Activated naive CD8-positive, alpha-beta T cell treated with anti-CD3 and anti-CD28 coated beads, Interleukin-2, amount 50 U/mL, for 24 hours (primary cell): ENCODE results near the gene CPA2.
A peak's percentile ranks its signal among the peaks of the same experiment; 100 is the strongest.
"Not testable (repeated sequence)": the region's sequence is repeated elsewhere in the genome, so short reads cannot be mapped to it uniquely, and the experiment has no call there.

Experiments
- ATAC-seq: fragments of 150-1000 bp; cut with Tn5 transposase; one replicate; pipeline ENCODE4 v1.10.0; 2021
- DNase-seq: peaks from one replicate; pipeline ENCODE4 v3.0.0; 2021
- H3K27ac Mint-ChIP-seq: one replicate; pipeline ENCODE4 v1.8.0; 2021; ENCODE audit warnings: mild to moderate bottlenecking, mixed read lengths
- H3K27me3 Mint-ChIP-seq: one replicate; pipeline ENCODE4 v1.8.0; 2021; ENCODE audit warnings: mixed read lengths
- H3K36me3 Mint-ChIP-seq: one replicate; pipeline ENCODE4 v1.8.0; 2021; ENCODE audit warnings: low read depth, mixed read lengths
- H3K4me1 Mint-ChIP-seq: one replicate; pipeline ENCODE4 v1.8.0; 2021; ENCODE audit warnings: mixed read lengths
- H3K4me3 Mint-ChIP-seq: one replicate; pipeline ENCODE4 v1.8.0; 2021; ENCODE audit warnings: mild to moderate bottlenecking, moderate library complexity, mixed read lengths
- H3K9me3 Mint-ChIP-seq: one replicate; pipeline ENCODE4 v1.8.0; 2021; ENCODE audit warnings: mixed read lengths

Gene CPA2

DNA sequence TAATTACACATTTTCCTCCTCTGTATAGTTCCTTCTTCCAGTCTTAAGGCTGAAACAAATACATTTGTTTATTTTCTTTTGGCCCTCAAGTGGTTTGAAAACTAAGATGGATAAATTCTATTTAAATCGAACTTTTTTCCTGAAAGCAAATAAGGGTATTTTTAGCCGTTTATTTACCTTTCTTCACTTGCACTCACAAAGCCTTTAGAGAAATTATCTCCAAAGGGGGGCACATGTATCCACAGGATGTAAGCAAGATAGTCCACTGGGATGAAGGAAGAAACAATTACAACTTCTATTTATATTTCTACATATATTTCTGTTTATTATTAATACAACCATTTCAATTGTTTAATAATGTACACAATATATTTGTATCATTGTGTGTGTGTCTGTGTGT, 36.5 kb downstream of the CPA2 start:
- no peak overlapping the region for H3K27ac Mint-ChIP-seq
- no peaks in the 10 kb centered on the region for H3K27me3 Mint-ChIP-seq
- ATAC-seq, result no peak
- DNase-seq, result no peak
- H3K4me3 Mint-ChIP-seq, result no peak overlapping the region
- no peaks in the 10 kb centered on the region for H3K9me3 Mint-ChIP-seq
- H3K36me3 Mint-ChIP-seq, result no peaks in the 10 kb centered on the region
- H3K4me1 Mint-ChIP-seq, result no peaks in the 10 kb centered on the region

DNA sequence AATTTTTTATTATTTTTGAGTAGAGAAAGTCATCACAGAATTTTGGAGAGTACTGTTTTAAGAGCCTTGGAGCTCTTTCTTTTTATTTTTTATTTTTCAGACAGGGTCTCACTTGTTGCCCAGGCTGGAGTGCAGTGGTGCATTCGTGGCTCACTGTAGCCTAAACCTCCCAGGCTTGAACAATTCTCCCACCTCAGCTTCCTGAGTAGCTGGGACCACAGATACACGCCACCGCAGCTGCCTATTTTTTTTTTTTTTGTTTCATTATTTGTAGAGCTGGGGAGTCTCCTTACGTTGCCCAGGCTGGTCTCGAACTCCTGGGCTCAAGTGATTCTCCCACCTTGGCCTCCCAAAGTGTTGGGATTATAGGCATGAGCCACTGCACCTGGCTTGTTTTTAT, 36.9 kb downstream of the CPA2 start:
- H3K4me3 Mint-ChIP-seq, result no peak overlapping the region
- H3K4me1 Mint-ChIP-seq, result no peaks in the 10 kb centered on the region
- no peaks in the 10 kb centered on the region for H3K9me3 Mint-ChIP-seq
- no peak for DNase-seq
- no peaks in the 10 kb centered on the region for H3K36me3 Mint-ChIP-seq
- ATAC-seq, result no peak
- no peak overlapping the region for H3K27ac Mint-ChIP-seq
- H3K27me3 Mint-ChIP-seq, result no peaks in the 10 kb centered on the region

DNA sequence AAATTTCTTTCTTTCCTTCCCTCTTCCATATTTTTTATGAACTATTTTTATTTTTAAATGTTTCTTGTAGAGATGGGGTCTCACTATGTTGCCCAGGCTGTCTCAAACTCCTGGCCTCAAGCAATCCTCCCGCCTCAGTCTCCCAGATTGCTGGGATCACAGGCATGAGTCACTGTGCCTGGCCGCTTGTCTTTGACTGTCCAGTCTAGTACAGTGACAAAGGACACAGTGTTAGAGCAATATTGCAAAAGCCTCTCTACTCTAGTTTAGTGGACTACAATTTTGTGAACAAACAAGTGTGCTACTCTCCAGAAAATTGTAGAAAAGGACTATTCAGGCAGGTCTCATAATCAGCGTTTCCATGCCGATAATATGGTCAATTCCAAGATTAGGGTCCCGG, 37.3 kb downstream of the CPA2 start:
- no peaks in the 10 kb centered on the region for H3K27me3 Mint-ChIP-seq
- DNase-seq (no peak), ATAC-seq (no peak)
- H3K9me3 Mint-ChIP-seq, result no peaks in the 10 kb centered on the region
- H3K4me1 Mint-ChIP-seq, result no peaks in the 10 kb centered on the region
- H3K4me3 Mint-ChIP-seq, result no peak overlapping the region
- no peak overlapping the region for H3K27ac Mint-ChIP-seq
- H3K36me3 Mint-ChIP-seq, result no peaks in the 10 kb centered on the region

DNA sequence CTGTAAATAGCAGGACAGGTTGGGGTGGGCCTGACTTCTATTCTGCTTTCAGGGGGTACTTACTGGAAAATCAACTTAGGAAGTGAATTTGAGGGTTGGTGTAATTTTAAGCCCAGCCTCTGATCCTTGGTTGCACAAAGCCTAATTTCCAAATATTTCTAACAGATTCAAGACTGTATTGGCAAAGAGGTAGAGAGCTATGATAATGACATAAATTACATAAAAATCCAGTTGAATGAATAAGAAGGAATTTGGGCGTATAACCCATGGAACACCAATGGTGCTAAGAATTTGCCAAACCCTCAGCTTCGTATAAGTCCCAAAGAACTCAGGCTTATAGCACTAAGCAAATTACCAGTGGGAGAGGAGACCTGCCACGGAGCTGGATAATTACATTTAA, 38.2 kb downstream of the CPA2 start:
- no peaks in the 10 kb centered on the region for H3K4me1 Mint-ChIP-seq
- H3K27ac Mint-ChIP-seq, result no peak overlapping the region
- H3K27me3 Mint-ChIP-seq, result no peaks in the 10 kb centered on the region
- ATAC-seq, result no peak
- no peak overlapping the region for H3K4me3 Mint-ChIP-seq
- no peaks in the 10 kb centered on the region for H3K9me3 Mint-ChIP-seq
- no peak for DNase-seq
- no peaks in the 10 kb centered on the region for H3K36me3 Mint-ChIP-seq

DNA sequence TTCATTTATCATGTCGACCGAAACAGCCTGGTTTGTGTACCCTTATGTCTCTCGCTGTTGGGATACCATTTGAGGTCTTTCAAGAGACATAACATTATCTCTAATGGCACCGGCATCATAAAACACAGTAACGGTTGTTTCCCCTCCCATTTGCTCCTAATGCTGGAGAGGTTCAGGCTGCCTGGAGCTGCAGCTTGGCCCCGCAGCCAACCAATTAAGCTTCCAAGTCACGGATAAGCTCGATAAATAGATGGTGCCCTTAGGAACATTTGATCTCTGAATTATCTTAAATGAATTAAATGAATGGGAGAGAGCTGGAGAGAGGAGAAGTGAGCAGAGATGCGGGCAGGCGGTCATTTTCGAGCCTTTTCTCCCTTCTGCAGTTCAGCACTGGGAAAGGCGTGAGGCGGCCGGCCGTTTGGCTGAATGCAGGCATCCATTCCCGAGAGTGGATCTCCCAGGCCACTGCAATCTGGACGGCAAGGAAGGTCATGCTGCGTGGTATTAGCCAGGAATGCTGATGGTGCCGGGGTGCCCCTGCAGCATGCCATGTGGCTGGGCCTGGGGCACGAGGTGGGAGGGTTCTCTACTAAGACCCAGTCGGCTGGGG, 38.9 kb downstream of the CPA2 start:
- DNase-seq (no peak), ATAC-seq (no peak)
- Mint-ChIP-seq H3K36me3 (no peaks in the 10 kb centered on the region), H3K9me3 (no peaks in the 10 kb centered on the region), H3K27ac (no peak overlapping the region), H3K27me3 (no peaks in the 10 kb centered on the region), H3K4me1 (no peaks in the 10 kb centered on the region), H3K4me3 (no peak overlapping the region)

DNA sequence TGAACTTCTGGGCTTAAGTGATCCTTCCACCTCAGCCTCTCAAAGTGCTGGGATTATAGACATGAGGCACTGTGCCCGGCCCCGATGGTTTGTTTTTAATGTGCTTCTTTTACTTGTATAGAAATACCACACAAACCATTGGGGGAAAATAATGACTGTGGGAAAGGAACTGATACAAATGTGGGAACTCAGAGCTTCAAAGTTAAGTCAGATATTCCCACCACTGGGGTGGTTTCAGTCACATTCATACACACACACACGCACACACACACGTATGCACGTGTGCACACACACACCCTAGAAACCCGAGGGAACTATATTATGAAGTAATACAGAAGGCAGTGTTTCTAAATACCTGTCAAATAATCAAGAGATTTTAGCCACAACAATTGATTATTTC, 43.3 kb downstream of the CPA2 start:
- H3K9me3 Mint-ChIP-seq, result no peaks in the 10 kb centered on the region
- no peaks in the 10 kb centered on the region for H3K4me1 Mint-ChIP-seq
- H3K27me3 Mint-ChIP-seq, result no peaks in the 10 kb centered on the region
- ATAC-seq, result peak; percentile 30
- H3K36me3 Mint-ChIP-seq, result no peaks in the 10 kb centered on the region
- DNase-seq, result no peak
- no peak overlapping the region for H3K4me3 Mint-ChIP-seq
- H3K27ac Mint-ChIP-seq, result peak overlapping the region; percentile 24

DNA sequence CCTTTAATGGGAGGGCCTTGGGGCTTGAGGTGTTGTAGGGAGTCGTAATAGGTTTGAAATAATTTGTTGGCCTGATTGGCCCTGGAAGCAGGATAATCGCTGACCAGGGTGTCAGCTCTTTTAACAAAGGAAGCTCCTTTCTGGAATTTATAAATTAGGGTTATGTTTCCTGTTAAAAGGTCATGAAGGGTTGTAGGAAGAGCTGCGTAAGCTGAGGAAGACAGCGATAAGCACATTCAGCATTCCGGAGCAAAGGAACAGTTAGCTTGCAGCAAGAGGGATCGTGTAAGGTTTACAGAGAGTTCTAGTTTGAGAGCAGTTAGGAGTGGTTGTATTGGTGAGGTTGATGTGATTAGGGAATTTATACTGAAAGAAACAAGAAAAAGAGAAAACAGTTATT, 47.6 kb downstream of the CPA2 start:
- Mint-ChIP-seq H3K4me3 (no peak overlapping the region), H3K27ac (no peak overlapping the region), H3K27me3 (peaks cover 2% of the 10 kb centered on the region), H3K36me3 (no peaks in the 10 kb centered on the region), H3K4me1 (no peaks in the 10 kb centered on the region), H3K9me3 (no peaks in the 10 kb centered on the region)
- ATAC-seq (no peak), DNase-seq (no peak)

DNA sequence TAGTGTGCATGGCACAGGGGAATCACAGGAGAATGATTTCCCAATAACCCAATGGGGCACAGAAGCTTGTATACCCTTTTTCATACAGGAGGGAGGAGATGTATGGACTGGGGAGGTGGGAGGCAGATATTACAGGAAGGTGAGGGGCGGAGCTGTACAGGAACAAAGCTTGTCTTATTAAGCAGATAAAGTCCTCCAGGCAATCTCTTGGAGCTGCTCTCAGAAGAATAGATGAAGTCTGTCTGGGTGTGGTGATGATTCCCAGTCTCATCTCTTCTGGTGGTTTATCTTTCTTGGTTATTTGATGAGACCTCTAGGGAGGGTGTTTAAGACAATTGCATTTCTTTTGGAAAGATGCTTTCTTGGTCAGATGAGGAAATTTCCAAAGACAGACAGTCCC, 52.9 kb downstream of the CPA2 start:
- Mint-ChIP-seq H3K27me3 (peaks cover 2% of the 10 kb centered on the region), H3K9me3 (no peaks in the 10 kb centered on the region), H3K36me3 (no peaks in the 10 kb centered on the region), H3K4me3 (no peak overlapping the region), H3K4me1 (no peaks in the 10 kb centered on the region), H3K27ac (no peak overlapping the region)
- no peak for DNase-seq
- ATAC-seq, result no peak

DNA sequence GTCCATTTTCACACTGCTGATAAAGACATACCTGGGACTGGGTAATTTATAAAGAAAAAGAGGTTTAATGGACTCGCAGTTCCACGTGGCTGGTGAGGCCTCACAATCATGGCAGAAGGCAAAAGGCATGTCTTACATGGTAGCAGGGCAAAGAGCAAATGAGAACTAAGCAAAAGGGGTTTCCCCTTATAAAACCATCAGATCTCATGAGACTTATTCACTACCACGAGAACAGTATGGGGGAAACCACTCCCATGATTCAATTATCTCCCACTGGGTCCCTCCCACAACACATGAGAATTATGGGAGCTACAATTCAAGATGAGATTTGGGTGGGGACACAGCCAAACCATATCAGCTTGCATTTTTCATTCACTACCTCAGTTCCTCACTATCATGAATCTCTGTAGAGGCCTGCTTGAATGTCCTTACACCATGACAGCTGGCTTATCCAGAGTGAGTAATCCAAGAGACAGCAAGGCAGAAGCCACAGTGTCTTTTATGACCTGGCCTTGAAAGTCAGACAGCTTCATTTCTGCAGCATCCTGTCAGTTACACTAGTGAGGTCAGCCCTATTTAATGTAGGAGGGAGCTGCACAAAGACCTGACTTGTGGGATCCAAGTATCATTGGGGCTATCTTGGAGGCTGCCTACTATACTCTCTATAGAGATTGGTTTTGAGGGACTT, 55.0 kb downstream of the CPA2 start:
- H3K4me3 Mint-ChIP-seq, DNase-seq, H3K4me1 Mint-ChIP-seq, H3K27ac Mint-ChIP-seq, ATAC-seq, H3K36me3 Mint-ChIP-seq, H3K9me3 Mint-ChIP-seq, H3K27me3 Mint-ChIP-seq: not testable (repeated sequence)

DNA sequence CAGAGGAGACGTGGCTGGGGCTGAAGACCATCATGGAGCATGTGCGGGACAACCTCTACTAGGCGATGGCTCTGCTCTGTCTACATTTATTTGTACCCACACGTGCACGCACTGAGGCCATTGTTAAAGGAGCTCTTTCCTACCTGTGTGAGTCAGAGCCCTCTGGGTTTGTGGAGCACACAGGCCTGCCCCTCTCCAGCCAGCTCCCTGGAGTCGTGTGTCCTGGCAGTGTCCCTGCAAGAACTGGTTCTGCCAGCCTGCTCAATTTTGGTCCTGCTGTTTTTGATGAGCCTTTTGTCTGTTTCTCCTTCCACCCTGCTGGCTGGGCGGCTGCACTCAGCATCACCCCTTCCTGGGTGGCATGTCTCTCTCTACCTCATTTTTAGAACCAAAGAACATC, 56.0 kb downstream of the CPA2 start:
- no peak overlapping the region for H3K27ac Mint-ChIP-seq
- H3K4me3 Mint-ChIP-seq, result no peak overlapping the region
- no peaks in the 10 kb centered on the region for H3K4me1 Mint-ChIP-seq
- peaks cover 1% of the 10 kb centered on the region for H3K27me3 Mint-ChIP-seq
- ATAC-seq, result no peak
- no peaks in the 10 kb centered on the region for H3K36me3 Mint-ChIP-seq
- no peaks in the 10 kb centered on the region for H3K9me3 Mint-ChIP-seq
- no peak for DNase-seq

DNA sequence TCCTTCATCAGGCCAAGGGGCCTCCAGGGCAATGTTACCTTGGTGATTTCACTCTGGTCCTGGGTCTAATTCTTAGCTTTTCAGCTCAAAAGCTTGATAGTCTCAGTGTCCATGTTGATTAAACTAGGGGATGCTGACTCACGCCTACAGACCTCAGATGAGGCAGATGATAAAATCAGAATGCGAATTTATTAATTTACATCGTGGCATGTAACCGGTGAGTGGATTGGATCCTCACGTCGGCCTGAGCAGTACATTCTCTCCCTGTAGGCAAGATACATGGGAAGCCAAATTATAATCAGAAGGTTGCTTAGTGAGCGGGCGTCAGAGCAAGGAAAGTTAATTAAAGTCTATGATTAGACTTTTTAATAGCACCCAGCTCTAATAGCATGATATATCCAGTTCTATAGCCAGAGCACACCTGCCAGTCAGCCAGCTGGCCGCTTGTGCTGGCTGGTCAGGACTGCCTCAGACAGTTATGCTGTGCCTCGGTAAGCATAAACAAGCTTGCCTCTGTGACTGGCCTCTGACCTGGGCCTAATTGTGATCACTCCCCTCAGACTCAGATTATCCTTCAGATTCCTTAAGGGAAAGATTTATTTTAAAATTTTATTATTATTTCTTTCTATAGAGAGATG, 57.8 kb downstream of the CPA2 start:
- no peaks in the 10 kb centered on the region for H3K27me3 Mint-ChIP-seq
- DNase-seq (no peak), ATAC-seq (no peak)

DNA sequence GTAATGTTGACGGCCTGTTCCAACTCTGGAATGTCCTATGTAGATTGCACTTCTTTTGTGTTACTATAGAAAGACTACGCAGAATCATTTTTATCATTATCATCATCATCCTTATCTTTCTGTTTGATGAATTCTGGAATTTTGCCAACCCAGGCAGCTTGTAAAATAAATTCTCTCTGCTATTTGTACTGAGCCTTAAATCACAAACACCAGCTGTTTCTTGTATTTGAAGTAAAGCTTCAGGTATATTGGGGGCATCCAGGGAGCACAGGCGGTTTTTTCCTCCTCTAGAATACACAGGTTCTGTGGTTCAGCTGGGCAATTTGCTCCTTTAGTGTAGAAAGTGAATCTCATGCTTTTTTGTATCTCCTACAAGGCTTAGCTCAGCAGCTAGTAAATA, 63.0 kb downstream of the CPA2 start:
- H3K4me1 Mint-ChIP-seq, result no peaks in the 10 kb centered on the region
- H3K27ac Mint-ChIP-seq, result no peak overlapping the region
- no peaks in the 10 kb centered on the region for H3K9me3 Mint-ChIP-seq
- DNase-seq (no peak), ATAC-seq (no peak)
- no peaks in the 10 kb centered on the region for H3K27me3 Mint-ChIP-seq
- no peak overlapping the region for H3K4me3 Mint-ChIP-seq
- H3K36me3 Mint-ChIP-seq, result no peaks in the 10 kb centered on the region

More for the DNA sequence above, 57.8 kb downstream of the CPA2 start:
- no peaks in the 10 kb centered on the region for H3K9me3 Mint-ChIP-seq
- no peak overlapping the region for H3K4me3 Mint-ChIP-seq
- no peaks in the 10 kb centered on the region for H3K36me3 Mint-ChIP-seq
- H3K4me1 Mint-ChIP-seq, result no peaks in the 10 kb centered on the region
- H3K27ac Mint-ChIP-seq, result no peak overlapping the region

DNA sequence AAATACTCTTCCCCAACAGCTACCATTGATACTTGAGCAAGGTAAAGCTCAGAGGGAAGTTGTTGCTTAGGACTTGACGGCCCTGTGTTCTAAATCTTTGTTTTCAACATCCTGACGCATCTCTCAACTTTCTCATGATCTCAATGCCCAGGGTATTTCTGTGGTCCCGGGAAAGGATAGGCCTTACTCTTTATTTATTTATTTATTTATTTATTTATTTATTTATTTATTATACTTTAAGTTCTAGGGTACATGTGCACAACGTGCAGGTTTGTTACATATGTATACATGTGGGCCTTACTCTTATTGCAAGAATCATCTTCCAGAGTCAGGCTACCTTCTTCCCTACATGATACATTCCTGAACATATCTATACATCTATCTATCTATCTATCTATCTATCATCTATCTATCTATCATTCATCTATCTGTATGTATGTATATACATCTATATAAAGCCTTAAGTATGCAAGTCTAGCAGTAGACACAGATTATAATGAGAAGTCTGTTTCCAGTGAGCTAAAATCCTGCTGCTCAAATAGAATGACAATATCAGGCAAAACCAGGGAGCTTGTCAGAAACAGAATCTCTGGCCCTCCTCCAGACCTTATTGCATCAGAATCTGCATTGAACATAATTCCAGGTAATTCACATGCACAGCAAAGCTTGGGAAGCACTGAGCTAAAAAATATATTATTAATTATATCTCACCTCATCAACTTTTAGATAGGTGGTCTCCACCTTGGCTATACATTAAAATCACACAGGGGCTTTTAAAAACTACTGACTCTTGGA, 65.8 kb downstream of the CPA2 start:
- DNase-seq (no peak), ATAC-seq (no peak)
- no peak overlapping the region for H3K4me3 Mint-ChIP-seq
- no peaks in the 10 kb centered on the region for H3K4me1 Mint-ChIP-seq
- H3K27me3 Mint-ChIP-seq, result no peaks in the 10 kb centered on the region
- H3K9me3 Mint-ChIP-seq, result no peaks in the 10 kb centered on the region
- no peaks in the 10 kb centered on the region for H3K36me3 Mint-ChIP-seq
- no peak overlapping the region for H3K27ac Mint-ChIP-seq

DNA sequence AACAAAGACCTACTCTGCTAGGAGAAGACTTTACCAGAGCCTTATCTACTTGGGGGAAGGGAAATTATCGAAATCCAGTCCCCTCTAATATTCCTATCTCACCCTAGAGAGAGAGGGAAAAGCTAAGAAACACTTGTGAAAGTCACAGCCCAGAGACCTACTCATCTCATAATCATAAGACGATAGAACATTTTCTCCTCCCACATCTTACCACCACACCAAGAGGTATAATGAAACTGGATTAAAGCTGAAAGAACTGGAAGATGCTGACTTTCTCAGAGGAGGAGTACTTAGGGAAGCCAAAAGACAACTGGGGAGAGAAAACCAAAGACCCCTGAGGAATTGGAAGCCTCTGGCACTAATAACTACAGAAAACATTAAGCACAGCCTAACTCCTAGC, 67.2 kb downstream of the CPA2 start:
- ATAC-seq (no peak), DNase-seq (no peak)
- H3K27ac Mint-ChIP-seq, result no peak overlapping the region
- no peak overlapping the region for H3K4me3 Mint-ChIP-seq
- H3K9me3 Mint-ChIP-seq, result no peaks in the 10 kb centered on the region
- no peaks in the 10 kb centered on the region for H3K36me3 Mint-ChIP-seq
- no peaks in the 10 kb centered on the region for H3K27me3 Mint-ChIP-seq
- H3K4me1 Mint-ChIP-seq, result no peaks in the 10 kb centered on the region

DNA sequence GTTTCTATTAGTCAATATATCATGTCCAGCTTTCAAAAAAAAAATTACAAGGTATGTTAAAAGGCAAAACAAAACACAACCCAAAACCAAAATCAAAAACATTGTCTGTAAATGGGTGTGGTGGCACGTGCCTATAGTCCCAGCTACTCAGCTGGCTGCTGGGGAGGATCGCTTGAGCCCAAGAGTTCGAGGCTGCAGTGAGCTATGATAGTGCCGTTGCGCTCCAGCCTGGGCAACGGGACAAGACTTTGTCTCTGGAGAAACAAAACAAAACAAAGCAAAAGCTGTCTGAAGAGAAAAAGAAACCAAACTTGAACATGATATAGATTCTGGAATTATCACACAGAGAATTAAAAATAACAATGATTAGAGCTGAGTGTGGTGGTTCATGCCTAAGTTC, 67.6 kb downstream of the CPA2 start:
- no peaks in the 10 kb centered on the region for H3K9me3 Mint-ChIP-seq
- no peak for DNase-seq

More for the DNA sequence above, 67.6 kb downstream of the CPA2 start:
- H3K4me3 Mint-ChIP-seq, result no peak overlapping the region
- no peaks in the 10 kb centered on the region for H3K4me1 Mint-ChIP-seq
- H3K27ac Mint-ChIP-seq, result no peak overlapping the region
- no peaks in the 10 kb centered on the region for H3K36me3 Mint-ChIP-seq
- no peak for ATAC-seq
- no peaks in the 10 kb centered on the region for H3K27me3 Mint-ChIP-seq
